GM21423 (cell line): Measurements from ENCODE around the gene THSD4.

Experiments used
- ATAC-seq: cut with Tn5 transposase; IDR thresholded peaks from one replicate; pipeline ENCODE4 v1.9.1; 2021; ENCODE audit warnings: mild to moderate bottlenecking, moderate library complexity; ENCODE audit not compliant: unreplicated experiment

The THSD4 gene

DNA sequence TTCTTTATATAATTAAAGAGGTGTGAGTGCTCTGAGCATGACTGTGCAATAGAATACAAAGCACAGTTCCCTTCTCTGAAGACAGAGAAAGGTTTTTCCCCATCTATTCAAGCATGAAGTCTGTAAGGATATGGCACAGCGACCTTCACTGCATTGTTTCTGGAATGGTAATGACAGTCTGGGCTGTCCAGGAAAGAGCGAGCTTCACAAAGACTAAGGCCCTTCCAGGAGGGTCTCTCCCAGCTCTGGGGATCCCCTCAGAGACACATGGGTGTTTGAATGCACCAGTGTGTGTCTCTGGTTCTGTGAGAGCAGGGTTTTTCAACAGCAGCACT, 515.2 kb downstream of the THSD4 start:
- no peak for ATAC-seq

DNA sequence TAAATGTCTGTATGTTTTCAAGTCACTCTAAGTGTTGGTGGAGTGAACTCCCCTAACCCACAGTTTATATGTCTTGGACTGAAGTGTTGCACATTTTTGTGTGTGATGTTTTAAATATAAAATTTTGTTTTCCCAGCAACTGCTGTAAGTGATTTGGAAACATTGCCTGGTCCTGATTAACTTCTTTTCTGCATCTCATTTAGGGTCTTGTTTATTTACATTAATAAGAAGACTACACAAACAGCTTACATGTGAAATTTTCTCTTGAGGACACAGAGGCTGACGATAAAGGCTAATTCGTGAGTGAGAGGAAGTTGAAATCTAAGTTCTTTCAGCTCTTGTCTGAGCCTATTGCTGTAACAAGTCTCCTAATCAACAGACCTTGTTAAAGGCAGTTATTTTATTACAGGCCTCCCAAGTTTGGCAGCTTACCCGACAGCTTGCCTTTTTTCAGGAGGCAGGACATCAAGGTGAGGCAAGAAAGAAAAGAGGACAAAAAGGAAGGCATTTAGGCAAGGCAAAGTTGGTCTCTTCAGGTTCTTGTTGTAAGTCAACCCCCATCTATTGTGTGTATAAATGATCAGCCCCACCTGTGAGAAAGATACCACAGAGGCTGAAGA, 517.4 kb downstream of the THSD4 start:
- no peak for ATAC-seq

DNA sequence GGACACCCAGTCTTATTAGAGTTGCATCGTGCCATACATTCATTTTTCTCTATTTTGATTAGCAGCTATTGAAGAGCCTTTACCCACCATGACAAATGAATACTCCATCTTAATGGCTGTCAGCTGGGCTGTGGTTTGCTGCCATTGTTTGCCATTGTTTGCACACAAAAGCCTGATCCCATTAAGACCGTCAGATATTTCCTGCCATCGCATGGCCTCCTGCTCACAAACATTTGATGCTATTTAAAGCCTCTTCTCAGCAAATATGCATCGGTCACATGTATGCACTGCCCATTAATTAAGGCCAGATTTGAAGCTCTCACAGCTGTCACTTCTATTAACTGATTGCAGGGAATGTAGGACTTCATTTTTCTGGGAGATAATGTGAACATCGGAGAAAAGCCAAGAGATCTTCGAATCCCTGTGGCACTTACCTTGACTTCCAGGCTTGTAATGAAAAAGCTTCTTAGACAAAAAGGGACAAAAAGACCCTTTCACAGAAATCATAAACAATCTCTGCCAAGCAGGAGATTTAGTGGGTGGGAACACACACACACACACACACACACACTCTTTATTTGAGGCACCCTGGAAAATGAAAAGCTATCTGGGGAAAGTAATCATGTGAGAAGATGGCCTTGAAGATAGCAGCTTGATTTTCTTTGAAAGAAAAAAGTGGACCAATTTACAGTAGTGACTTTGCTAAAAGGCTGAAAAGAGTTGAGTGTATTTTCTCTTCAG, 519.7 kb downstream of the THSD4 start:
- no peak for ATAC-seq

DNA sequence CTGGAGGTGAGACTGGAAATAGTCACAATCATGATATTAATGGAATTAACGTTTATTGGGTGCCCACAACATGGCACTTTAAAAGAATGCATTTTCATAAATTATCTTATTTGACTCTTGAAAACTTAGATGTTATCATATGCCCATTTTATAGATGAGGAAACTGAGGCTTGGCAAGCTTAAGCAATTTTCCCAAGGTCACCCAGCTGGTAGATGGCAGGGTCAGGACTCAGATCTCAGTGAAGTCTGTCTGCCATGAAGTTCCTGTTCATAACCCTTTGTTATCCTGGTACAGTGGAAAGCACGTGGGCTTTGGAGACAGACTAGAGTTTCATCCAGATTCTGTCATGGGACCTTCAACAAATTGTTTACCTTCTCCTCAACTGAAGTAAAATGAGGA, 520.5 kb downstream of the THSD4 start:
- no peak for ATAC-seq

DNA sequence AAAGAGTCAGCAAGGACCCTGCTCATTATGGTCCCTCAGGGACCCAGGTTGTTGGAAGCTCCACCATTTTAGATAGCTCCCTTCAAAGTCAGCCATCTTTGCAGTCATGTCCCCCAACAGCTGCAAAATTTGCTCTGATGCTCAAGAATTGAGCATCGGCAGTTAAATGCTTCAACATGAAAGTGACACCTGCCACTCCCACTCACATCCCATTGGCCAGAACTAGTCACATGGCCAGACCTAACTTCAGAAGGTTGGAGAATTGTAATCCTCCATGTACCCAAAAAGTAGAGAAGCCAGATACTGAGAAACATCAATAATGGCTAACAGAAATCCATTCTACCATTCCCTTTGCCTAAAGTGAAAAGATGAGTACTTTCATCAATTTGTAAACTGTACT, 523.6 kb downstream of the THSD4 start:
- ATAC-seq = no peak

DNA sequence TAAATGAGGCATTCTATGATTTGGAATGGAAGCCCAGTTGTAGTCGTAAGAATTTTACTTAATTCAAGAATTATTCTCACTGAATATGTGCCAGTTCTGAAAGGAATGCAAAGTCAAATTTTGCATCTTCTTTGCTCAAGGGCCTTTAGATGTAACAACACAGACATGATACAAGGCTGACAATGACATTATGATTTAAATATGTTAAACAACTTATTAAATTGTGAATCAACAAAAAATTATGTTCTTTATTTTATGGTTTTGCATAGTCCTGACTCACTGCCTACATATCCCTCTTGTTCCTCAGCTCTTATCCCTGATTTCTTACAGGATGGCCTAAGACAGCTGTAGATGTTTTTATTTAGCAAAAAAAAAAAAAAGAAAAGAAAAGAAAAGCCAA, 524.2 kb downstream of the THSD4 start:
- ATAC-seq = no peak

DNA sequence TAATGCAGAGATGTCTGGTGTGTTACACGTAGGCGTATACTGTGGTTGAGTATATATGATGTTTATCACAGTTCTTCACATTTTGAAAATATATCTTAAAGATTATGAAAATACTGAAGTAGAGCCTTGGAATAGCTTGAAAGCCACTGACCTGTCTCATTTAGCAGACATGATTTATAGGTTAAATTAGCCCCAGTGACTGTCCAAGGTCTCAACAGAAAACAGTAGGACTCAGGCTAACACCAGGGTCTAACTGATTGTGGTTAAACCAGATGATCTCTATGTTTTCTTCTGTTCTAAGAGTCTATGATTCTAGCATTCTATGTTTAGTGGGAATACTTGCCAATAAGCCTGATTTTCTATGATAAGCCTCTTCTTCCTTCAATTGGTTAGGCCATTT, 528.6 kb downstream of the THSD4 start:
- no peak for ATAC-seq

DNA sequence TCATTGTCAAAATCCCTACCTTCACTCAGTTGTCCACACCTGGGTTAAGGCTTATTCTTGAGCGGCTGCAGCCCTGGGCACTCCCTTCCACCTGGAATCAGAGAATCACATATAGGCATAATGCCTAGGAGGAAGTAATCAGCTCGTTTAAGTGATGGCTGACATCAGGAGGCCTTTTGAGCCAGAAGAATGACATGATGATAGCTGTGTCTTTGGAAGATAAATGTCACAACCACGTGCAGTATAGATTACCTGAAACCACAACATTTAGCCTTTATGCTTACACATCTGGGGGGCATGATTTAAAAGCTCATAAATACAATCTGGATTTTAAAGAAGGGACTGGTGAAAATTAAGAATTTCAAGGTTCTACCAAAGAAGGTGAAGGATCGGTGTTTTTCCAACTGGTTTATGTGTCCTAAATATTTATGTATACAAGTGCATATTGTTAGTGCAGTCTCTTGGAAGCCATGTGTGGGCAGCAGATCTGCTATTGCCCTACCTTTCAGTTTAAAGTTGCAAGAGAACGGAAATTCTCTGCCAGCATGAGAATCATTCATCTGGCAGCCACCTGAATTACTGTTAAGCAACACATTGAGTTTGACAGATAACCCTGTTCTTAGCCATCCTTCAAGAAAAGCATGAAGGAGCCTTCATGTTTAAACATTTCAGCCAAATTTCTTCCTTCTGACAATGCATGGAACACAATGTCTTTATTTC, 531.7 kb downstream of the THSD4 start:
- no peak for ATAC-seq

DNA sequence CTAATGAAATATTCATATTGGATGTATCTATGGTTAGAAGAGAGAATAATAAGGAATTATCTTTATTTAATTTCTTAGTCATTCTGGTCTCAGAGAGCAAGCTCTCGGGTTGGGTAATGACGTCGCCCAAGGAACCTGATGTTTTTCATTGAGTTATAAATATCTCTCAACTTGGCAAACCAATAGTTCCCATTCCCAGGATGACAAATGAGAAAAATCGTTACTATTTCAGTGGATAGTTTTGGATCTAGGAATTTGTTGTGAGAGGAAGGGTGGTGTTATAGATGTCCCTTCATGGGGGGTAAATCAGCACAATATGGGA, 532.2 kb downstream of the THSD4 start:
- no peak for ATAC-seq

DNA sequence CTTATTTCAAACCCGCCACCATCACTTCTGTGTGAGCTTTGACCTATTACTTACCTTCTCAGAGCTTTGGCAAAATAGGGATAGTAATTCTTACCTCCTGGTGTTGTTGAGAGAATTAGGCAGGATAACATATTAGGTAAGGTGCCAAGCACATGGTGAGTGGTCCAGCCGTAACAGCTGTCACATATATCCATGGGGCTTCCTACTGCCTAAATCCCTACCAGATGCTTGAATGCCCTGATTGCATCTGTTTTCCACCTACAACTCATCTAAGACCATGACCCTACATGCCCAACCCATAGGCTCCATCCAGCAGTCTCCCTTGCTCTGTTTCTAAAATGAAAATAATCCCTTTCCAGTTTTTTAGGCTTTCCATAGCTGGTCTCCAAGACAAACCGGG, 532.8 kb downstream of the THSD4 start:
- no peak for ATAC-seq

DNA sequence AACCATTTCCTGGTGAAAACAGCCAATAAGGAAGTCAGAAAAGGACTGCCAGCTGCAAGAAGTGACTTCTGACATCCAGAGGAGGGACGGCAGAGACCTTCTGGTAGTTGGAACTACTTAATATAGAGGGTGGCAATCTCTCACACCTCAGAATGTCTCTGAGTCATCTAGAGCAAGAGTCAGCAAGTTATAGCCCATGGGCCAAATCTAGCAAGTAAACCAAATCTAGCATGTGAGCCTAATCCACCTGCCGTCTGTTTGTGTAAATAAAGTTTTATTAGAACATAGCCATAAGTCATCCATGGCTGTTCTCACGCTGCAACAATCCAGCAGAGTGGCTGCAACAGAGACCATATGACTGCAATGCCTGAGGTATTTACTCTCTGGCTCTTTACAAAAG, 534.6 kb downstream of the THSD4 start:
- ATAC-seq = no peak

DNA sequence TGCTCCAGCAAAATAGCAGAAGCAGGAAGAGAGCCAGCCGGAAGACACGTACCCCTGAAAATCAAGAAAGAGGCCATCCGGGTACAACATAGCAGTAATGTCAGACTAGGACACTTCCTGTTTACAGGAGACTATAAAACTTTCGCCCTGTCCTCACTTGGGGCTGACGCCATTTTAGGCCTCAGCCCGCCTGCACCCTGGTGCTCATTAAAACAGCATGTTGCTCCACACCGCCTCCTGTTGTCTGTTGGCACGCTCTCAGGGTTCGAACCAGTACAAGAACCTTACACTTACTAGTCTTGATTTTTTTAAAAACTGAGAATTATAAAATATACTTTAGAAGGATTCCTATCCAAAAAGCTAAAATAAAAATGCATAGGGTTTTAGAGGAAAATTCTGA, 535.3 kb downstream of the THSD4 start:
- no peak for ATAC-seq

DNA sequence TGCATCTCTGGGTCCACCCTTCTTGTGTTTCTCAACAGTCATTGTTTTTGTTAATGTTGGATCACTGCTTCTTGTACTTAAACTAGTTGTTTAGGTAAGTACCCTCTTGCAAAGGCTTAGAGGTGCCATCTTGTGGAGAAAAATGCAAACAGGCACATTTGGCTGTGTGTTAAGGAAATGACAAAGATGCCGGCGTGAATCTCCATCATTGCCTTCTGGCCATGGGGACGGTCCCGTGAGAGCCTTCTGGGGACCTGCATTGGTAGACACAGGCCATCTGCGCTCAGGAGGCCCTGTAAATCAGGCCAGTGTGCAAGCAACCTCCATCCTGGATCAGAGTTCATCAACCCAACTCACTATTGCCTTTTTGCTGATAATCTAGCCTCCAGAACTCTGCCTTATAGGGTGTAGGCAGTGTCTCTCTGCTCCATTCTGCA, 536.5 kb downstream of the THSD4 start:
- ATAC-seq = no peak

DNA sequence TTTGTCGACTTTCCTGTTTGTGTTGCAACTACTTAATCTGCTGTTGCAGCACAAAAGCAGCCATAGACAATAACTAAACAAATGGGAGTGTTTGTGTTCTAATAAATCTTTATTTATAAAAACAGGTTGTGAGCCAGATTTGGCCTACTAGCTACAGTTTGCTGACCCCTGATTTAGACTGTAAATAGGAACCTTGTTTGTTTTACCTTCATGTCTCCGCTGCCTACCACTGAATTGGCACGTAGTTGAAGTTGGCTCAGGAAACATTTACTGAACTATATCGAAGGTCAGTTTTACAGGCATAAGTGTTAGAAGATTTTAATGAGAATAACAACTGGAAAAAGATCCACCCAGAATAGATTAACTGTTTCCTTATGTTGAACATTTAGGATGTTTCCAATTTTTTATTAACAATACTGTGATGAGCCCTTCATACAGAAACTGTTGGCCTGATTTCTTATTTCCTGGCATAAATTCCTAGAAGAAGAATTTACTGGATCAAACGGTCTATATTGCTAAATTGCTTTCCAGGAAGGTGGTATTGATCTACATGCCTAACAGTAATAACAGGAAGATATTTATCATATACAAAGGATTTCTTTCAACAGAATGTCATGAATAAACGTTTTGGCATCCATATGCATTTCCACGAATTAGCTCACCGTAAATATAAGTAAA, 538.9 kb downstream of the THSD4 start:
- no peak for ATAC-seq

DNA sequence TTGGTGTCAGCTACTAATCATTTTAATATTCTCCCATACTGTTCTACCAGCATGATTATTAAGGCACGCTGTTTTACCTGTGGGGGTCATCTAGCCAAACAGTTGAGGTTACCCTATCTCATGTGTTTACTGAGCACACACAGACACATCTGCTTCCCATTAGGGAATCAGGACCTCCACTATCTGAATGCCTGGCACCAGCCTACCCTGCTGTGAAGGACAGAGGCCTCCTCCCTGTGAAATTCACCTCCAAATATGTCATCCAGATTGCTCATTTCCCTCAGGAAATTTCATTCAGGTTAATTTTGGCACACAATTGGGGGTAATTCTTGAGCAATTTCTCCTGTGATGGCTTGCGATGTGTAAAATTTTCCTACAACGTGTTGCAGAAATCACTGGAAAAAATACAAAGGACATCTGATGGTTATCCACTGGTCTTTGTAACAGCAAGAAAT, 539.5 kb downstream of the THSD4 start:
- ATAC-seq = no peak

DNA sequence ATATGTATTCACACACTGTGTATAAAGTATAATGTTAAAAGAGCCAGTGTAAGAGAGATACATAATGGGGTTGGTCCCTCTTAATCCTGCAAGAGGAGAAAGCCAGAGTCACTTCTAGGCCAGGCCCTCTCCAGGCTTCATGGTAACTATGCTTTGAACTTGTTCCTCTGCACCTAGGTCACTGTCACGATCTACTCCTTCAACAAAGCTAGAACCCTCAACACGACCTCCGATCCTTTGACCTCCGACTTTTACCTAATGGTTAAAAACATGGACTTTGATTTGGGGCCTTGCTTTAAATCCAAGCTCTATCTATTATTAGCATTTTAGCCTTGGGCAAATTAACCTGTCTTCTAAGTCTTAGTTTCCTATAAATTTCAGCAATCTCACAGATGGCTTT, 541.2 kb downstream of the THSD4 start:
- ATAC-seq = no peak

DNA sequence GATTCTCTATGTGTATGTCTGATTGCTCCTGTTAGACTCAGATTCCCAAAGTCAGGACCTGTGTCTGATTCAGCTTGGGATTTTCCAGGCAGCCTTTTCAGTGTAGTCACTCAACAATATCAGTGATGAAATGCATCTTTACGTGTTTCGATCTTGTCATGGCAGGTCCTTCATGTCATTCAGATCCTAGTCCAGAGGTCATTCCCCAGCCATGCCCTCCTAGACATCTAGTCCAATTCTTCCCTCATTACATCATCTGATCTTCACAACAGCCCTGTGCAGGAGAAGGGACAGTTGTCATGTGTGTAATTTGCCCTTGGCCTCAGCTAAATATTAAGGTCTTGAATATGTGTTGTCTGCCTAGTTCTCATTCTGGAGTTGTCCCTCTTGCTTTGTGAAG, 541.9 kb downstream of the THSD4 start:
- ATAC-seq = no peak

DNA sequence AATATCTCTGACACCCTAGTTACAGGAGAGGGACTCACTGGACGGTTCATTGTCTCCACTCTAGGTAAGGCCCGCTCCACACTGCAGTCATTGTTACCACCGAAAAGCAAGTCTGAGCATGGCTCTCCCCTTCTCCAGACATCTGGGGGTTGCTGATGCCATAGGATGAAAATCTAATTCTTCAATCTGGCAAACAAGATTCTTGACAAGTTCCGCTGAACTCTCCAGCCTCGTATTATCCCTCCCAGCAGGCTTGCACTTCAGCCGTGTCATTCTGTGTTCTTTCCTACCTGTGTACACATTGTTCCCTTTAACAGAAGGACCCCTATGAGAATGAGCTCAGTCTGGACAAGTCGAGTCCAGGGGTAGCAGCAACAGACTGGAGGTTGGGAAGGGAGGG, 542.8 kb downstream of the THSD4 start:
- no peak for ATAC-seq

DNA sequence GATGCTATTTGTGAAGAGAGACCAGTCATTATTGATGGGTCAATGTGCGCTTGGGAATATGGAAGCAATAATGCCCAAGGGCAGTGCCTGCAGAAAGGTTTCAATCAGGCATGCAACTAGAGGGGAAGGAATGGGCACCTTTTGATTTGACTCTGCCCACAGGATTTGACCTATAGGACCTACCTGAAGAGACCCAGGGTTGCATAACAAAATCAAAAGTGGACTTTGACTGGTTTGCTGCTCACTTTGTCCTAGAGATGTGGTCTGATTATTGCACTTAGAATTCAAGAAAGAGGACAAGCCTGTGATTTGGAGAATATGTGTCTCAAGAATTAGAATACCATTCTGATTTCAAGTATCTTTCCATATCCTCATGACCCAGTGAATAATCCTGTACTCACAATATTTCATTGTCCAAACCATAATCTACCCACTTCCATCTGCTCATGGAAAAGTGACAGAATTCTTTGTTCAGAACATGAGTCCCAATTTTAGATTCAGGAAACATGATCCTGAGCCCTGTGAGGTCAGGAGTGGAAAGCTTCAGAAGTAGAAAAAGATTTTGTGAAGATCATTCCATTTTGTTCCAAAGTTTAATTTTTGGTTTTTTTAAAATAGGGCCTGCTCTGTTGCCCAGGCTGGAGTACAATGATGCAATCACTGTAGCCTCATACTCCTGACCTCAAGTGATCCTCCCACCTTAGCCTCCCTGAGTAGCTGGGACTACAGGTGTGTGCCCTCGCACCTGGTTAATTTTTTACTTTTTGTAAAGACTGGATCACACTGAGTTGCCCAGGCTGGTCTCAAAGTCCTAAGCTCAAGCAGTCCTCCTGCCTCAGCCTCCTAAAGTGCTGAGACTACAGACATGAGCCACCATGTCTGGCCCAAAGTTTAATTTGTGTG, 543.8 kb downstream of the THSD4 start:
- ATAC-seq = no peak

DNA sequence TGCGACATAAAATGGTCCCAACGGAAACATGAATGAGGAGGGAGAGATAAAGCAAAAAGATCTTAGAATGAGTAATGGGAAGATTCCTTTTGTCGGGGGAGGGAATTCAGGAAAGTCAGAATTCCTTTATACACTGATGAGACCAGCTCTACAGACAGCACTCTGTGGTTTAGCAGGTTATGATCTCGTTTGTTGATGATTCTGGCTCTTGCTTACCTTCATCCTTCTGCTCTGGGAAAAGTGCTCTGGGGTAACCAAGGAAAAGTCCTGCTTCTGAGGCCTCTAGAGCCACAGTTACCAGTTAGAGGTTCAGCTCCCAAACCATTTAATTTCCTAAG, 544.4 kb downstream of the THSD4 start:
- no peak for ATAC-seq

DNA sequence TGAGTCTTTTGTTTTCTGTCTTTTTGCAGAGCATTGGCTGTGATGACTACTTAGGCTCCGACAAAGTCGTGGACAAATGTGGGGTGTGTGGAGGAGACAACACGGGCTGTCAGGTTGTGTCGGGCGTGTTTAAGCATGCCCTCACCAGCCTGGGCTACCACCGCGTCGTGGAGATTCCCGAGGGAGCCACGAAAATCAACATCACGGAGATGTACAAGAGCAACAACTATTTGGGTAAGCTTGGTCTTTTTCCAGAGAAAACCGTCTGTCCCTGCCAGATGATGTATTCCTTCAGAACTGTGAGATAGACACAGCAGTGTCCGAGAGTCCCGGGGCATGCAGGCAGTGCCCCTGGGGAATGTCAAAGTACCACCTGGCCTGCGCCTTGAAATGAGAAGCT, 545.2 kb downstream of the THSD4 start:
- no peak for ATAC-seq
